Activated CD4-positive, alpha-beta T cell treated with anti-CD3 and anti-CD28 coated beads, Interleukin-2, amount 50 U/mL, for 4 hours (primary cell): Measurements from ENCODE around the gene POLR2L.

ENCODE experiments used
- DNase-seq, 2 experiments: peaks; one replicate each; pipeline ENCODE4 v3.0.0-alpha.2; 2020

POLR2L gene

DNA sequence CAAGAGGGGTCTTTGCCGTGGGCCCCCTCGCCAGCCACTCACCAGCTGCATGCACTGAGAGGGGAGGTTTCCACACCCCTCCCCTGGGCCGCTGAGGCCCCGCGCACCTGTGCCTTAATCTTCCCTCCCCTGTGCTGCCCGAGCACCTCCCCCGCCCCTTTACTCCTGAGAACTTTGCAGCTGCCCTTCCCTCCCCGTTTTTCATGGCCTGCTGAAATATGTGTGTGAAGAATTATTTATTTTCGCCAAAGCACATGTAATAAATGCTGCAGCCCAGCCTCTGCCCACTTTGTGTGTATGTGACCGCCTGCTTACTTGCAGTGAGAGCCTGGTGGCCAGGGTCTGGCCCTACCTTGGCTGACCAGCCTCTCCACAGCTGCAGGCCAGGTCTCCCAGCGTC is 17.4 kb downstream of the POLR2L start:
- DNase-seq: no peak

- no peak for DNase-seq
These were observed 17.9 kb downstream of the POLR2L start for GRCh38 chr11:824292-824880.

DNA sequence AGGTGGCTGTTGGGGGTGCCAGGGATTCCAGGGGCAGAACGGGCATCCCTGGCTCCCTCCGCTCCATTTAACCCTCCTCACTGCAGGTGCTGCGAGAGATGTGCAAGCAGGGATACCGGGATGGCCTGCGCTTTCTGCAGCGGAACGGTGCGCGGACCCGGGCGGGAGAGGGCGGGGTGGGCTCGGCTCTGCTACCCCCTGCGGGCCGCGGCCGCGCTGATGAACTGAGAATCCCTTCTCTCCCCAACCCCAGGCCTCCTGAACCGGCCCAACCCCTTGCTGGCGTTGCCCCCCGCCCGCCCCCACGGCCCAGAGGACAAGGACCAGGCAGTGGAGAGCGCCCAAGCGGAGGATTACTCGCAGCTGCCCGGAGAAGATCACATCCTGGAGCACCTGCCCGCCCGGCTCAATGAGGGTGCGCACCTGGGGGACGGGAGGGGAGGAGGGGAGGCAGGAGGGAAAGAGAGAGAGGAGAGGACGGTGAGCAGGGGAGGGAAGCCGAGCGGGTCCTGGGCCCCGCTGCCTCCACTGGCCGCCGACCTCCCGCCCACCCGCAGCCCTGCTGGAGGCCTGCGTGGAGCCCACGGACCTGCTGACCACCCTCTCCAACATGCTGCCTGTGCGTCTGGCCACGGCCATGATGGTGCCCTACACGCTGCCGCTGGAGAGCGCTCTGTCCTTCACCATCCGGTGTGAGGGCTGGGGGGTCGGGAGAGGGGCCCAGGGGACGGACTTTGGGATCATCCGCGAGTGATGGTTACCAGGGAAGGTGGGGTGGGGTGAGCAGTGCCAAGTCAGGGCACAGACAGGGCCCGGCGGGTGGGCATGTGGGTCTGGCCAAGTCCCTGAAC is 18.7 kb downstream of the POLR2L start:
- no peak for DNase-seq

DNA sequence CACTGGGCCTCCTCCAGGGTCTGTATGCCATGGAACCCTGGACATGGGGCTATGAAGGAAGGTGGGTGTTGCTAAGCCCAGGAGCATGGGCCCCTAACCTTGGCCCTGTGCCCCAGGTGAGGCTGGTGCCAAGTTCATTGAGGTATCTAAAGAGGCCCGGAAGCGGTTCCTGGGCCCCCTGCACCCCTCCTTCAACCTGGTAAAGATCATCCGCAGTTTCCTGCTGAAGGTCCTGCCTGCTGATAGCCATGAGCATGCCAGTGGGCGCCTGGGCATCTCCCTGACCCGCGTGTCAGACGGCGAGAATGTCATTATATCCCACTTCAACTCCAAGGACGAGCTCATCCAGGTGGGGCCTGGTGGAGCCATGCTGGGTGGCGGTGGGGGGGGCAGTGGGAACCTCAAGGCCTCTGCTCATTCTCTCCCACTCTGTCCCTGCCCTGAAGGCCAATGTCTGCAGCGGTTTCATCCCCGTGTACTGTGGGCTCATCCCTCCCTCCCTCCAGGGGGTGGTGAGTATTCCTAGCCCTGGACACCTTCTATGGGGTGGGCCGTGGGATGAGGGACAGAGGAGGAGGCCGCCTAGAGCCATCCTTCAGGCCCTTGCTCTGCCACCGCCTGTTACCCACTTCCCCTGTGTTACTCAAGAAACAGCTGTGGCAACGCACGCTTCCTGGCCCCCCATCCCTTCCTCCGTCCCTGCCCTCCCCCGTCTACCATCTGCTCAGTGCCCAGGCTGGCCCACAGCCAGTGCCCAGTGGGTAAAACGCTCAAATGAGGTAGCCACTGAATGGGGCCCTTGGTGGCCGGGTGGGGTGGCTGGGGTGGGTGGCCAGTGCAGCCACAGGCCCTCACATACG is 20.6 kb downstream of the POLR2L start:
- no peak for DNase-seq

DNA sequence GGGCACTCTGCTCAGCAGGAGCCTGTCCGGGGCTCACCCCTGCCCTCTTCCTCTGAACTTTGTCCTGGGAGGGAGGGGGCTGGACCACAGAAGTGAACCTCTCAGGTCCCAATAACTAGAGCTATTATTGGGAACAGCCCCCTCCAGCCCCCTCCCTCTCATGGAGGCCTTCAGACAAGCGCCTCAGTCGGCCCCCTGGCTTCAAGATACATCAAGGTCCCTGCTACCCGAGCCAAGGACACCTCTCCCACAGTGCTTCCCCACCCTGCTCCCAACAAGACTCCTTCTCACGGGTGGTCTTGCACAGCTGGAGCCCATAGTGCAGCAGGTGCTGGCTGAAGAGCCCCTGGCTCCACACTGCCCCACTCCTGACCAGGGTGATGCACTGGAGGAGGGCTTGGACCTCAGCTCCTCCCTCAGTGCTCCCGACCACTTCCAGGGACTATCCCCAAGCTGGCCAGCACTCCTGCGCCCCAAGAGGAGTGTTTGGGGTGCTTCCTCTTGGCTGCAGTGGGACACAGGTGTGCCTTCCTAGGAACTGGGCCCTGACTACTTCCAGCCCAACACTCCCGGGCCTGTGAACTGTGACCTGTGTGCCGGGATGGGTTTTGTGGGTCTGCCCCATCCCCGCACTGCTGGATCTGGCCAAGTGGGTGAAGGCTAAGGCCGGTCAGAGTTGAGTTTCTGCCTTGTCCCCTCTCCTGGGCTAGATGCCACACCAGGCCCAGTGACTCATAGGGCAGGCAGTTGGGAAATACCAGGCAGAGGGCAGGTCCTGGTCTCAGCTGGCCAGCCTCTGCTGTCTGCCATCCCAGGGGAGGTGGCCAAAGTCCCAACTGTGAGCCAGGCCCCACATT is 21.4 kb downstream of the POLR2L start:
- DNase-seq: no peak

- DNase-seq: peak; percentile 91 to 93
These were observed 22.2 kb downstream of the POLR2L start for GRCh38 chr11:819943-820649.

- DNase-seq: peak; percentile 89
These were observed 23.0 kb downstream of the POLR2L start for GRCh38 chr11:819129-819931.

DNA sequence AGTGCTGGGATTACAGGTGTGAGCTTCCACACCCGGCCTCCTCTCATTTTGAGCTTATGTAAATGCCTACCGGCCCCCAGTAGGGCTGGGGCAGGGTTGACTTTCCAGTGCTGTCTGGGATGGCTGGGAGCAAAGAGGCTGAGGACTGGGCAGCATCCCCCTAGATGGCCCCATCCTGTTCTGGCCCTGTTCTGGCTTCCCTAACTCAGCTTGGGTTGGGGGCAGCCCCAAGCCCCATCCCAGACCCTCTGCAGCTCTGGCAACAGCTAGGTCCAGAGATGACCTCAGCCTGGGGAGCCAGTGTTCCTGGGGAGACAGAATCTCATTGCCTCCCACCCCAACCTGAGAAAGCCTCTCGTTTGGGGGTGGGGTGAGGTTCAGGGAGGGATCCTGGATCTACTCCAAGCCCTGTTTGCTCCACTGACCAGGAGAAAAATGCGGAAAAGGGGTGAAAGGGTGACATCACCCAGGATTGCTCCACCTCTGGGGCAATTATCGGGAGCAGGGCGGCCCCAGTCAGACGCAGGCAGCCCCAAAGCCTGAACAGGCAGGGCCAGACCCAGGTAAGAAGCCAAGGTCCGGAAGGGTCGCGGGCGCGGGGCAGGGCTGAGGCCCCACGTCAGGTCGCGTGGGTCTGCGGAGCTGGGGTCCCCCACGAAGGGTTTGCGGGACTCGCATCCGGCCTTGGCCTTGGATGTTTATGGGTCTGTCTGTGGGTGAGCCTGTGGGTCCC is 23.8 kb downstream of the POLR2L start, which contains the start of gene PNPLA2:
Gene PNPLA2 (plus strand): TSS at position 519 of the 733 bp plus-strand sequence. CDS start 805 bp downstream, outside the sequence.
- no peak for DNase-seq

- no peak for DNase-seq
These were observed 25.9 kb downstream of the POLR2L start for GRCh38 chr11:816433-816779.

GRCh38 chr11:815675-816432 is 26.5 kb downstream of the POLR2L start:
- DNase-seq: no peak

DNA sequence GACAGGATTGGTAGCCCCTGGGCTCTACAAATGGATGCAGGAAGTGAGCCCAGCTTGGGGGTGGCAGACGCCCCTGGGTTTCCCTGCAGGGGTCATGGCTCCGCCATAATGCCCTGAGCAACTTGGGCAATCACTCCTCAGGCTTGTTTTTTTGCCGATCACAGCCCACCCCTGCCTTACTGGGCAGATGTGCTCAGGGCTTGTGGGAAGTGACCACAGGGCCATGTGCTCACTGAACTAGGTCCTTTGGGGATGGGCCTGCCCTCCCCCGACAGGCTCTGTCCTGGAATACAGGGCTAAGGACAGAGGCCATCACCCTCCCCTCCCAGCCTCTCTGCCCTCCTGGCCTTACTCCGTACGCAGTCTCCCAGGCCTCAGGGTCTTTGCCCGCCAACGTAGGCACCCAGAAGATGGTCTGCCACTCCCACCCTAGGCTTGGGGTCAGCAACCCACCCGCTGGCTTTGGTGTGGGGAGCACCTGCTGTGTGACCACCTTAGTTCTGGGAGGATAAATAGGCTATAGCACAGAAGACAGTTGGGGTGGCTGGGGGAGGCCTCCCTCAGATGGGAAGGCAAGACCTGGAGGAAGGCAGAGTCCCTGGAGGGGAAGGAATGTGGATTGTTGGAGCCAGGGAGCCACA is 28.8 kb downstream of the POLR2L start:
- DNase-seq: no peak

DNA sequence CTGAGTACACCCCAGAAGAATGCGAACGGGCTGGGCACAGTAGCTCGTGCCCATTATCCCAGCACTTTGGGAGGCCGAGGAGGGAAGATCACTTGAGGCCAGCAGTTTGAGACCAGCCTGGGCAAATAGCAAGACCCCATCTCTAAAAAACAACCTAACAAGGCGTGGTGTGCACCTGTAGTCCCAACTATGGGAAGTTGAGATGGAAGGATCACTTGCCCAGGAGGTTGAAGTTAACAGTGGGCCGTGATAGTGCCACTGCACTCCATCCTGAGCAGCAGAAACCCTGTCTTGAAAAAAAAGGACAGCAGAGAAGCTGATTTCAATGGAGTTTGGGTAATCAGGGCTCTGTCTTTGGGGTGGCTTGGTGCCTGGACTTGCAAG is 29.3 kb downstream of the POLR2L start:
- DNase-seq: no peak

- no peak for DNase-seq
These were observed 29.9 kb downstream of the POLR2L start for GRCh38 chr11:812390-812789.

DNA sequence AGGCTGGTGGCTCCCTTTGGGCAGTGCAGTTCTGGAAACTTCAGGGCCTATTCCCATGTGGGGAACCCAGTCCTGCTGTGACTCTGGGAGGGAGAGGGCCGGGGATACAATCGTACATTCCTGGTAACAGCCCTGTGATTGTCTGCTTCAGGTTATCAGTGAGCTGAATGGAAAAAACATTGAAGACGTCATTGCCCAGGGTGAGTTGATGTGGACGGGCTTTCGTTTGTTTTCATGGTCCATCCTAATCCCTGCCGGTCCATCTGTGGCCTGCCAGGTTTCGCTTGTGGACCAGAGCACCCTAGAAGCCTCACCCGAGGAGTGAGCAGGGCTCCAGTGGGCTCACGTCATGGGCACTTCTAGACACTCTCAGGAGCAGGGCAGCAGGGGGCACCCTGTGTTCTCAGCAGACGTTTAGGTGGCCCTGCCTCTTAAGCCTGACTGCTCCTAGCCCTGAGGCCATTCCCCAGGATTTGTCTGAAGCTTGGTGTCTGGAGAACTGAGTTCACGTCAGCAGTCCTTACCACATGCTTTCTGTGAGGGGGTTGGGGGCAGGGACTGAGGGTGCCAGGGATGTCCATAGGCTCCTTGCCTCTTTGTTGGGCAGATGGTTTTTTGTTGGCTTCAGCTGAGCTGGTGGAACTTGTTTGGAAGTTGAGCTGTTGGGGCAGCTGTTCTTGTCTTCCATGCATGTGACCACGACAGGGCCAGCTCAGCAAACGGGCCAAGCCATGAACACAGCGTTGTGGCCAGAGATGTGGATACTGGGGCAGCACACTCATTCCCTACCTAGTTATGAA is 30.7 kb downstream of the POLR2L start:
- DNase-seq: no peak

DNA sequence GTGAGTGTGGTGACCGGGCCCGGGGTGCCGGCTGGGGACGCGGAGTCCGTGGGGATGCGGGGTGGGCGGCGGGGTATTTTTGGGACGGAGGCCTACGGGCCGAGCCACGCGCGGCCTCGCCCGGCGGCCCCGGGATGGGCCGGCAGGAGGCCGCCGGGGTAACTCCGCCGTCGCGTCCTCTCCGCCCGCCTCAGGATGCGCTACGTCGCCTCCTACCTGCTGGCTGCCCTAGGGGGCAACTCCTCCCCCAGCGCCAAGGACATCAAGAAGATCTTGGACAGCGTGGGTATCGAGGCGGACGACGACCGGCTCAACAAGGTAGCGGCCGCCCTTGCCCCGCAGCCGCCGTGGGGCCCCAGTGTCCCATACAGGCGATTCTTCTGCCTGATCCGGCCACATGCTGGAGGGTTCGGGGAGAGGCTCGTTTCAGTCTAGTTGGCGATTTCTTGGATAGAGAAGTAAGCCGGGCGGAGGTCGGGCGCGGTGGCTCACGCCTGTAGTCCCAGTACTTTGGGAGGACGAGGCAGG is 32.2 kb downstream of the POLR2L start:
- no peak for DNase-seq

DNA sequence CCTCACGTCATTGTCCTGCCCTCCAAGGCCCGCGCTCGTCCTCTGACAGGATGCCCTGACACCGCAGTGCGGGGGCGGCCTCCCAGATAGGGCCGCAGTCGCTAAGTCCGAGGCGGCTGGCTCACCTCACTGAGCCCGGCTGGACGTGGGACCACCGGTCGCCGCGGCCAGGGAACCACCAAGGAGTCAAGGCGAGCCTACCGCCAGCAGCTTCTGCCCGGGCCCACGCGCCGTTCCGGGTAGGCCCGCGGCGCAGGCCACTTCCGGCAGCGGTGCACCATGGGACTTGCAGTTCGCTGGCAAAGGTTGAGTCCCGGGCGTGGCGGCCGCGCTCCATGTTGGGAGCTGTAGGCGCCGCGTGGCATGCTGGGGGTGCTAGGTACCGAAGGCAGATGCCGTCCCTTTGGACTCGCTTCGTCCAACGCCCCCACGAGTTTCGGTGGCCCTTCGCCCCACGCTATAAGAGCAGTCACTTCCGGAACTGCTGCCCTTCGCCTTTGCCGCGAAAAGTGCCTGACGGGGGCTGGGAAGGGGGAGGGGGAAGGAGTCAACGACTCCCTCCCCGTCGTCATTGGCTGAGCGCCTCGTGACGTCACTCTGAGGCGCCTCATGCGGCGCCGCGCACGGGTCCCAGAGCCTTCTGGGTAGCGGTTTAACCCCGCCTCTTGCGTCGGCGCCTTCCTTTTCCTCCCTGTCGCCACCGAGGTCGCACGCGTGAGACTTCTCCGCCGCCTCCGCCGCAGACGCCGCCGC is 32.9 kb downstream of the POLR2L start, which contains the start of gene RPLP2:
Gene RPLP2 (plus strand): TSS at position 681 of the 753 bp plus-strand sequence. CDS start 268 bp downstream, outside the sequence.
- peak; percentile 96 to 97 for DNase-seq
